Esophagus muscularis mucosa (tissue), 4 donors: ENCODE data around the gene ATP6AP2. TPM values are rescaled to one million over a fixed set of nuclear protein-coding genes. Genes with fewer than 3 reads are reported as not detected.

Experiments
- DNase-seq: peaks from one replicate; pipeline ENCODE4 v3.0.0-alpha.2; 2017; ENCODE audit errors: extremely low spot score
- H3K27ac ChIP-seq, 4 donors: fragments of 200-600 bp; sonication (generic); replicated peaks in 1 of 4; 1 replicate in 3 of 4; 2 replicates in 1 of 4; pipeline ENCODE4 v1.5.1; 2016 to 2019; ENCODE audit warnings: mild to moderate bottlenecking in 1 of 4
- H3K27me3 ChIP-seq, 4 donors: fragments of 200-600 bp; sonication (generic); one replicate each; pipeline versions ENCODE4 v1.5.1 to v1.6.0; 2016 to 2019
- H3K36me3 ChIP-seq, 4 donors: fragments of 200-600 bp; sonication (generic); one replicate each; pipeline ENCODE4 v1.5.1; 2016 to 2019
- H3K4me1 ChIP-seq, 4 donors: fragments of 200-600 bp; sonication (generic); one replicate each; pipeline ENCODE4 v1.5.1; 2016 to 2019
- H3K4me3 ChIP-seq, 4 donors: fragments of 200-600 bp; sonication (generic); 1 replicate in 2 of 4; 2 replicates in 2 of 4; pipeline ENCODE4 v1.5.1; 2016 to 2019; ENCODE audit warnings: mild to moderate bottlenecking in 4 of 4, moderate library complexity in 1 of 4
- H3K9me3 ChIP-seq, 4 donors: fragments of 200-600 bp; sonication (generic); 1 replicate in 3 of 4; 2 replicates in 1 of 4; pipeline ENCODE4 v1.5.1; 2016 to 2019
- CTCF ChIP-seq, 3 experiments: fragments of 200-600 bp in 2 of 3; fragments of 450-650 bp in 1 of 3; sonication (generic) in 2 of 3; IDR thresholded peaks; one replicate each; pipeline ENCODE4 v1.5.1; 2017 to 2019; ENCODE audit warnings: antibody characterized with exemption in 3 of 3, mild to moderate bottlenecking in 2 of 3, moderate library complexity in 1 of 3
- EP300 ChIP-seq: sonication (generic); formaldehyde crosslinking; IDR thresholded peaks from one replicate; pipeline ENCODE4 v1.6.1; 2017; ENCODE audit warnings: antibody characterized with exemption
- POLR2A ChIP-seq: fragments of 450-650 bp; IDR thresholded peaks from one replicate; pipeline ENCODE4 v1.6.1; 2017; ENCODE audit warnings: antibody characterized with exemption, moderate library complexity, mild to moderate bottlenecking, low read depth
- POLR2AphosphoS5 ChIP-seq, 2 donors: sonication (generic); formaldehyde crosslinking; IDR thresholded peaks; one replicate each; pipeline ENCODE4 v1.6.1; 2017; ENCODE audit warnings: antibody characterized with exemption in 2 of 2
- WGBS: methylation state at CpG from one replicate; pipeline ENCODE4 v1.1.5; 2018; 5-methylcytosine and 5-hydroxymethylcytosine counted together
- intact Hi-C: fragments of 100-400 bp; cut with DNase I; formaldehyde crosslinking; loops from one replicate; pipeline ENCODE4 v1.15.1; 2023
- total RNA-seq, 4 donors: library from RNA; depleted of rRNA; stranded (reverse); fragments of >200 nt; gene quantifications; one replicate each; pipeline versions ENCODE4 v1.1.0 to v1.2.1, GENCODE V29; 2016

Gene ATP6AP2, protein sequence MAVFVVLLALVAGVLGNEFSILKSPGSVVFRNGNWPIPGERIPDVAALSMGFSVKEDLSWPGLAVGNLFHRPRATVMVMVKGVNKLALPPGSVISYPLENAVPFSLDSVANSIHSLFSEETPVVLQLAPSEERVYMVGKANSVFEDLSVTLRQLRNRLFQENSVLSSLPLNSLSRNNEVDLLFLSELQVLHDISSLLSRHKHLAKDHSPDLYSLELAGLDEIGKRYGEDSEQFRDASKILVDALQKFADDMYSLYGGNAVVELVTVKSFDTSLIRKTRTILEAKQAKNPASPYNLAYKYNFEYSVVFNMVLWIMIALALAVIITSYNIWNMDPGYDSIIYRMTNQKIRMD
- total RNA-seq, result 100 to 1,000 TPM in 1 of 4 donors, 10 to 100 TPM in 3; 76.4 to 105 (median 93.3) TPM

- intact Hi-C loops, result no loop called here
- peak within 1 kb of the TSS; percentile 63 to 87 (median 71) for H3K4me3 ChIP-seq
- peak; percentile 95 for DNase-seq
- no peaks in the 10 kb centered on the region for H3K9me3 ChIP-seq
- no peaks in the 10 kb centered on the region for H3K27me3 ChIP-seq
- WGBS, result 34% methylated on average over 47 of the region's 89 CpGs
- TF ChIP-seq POLR2A (peak; percentile 68), EP300 (no peak), POLR2AphosphoS5 (IDR thresholded peaks at IDR 0.05) (peak; percentile 85 to 95)
- no peaks in the 10 kb centered on the region for H3K36me3 ChIP-seq
- H3K4me1 ChIP-seq, result peaks cover 0 to 25% (median 20%) of the 10 kb centered on the region in 4 donors
- H3K27ac ChIP-seq, result peak within 1 kb of the TSS; percentile 81 to 95 (median 89)
These were observed at the start of gene ATP6AP2 for GRCh38 chrX:40580537-40581335. Gene ATP6AP2, plus strand, starts transcription at chrX:40580970. Its CDS starts 96 bp downstream, at chrX:40581066.

DNA sequence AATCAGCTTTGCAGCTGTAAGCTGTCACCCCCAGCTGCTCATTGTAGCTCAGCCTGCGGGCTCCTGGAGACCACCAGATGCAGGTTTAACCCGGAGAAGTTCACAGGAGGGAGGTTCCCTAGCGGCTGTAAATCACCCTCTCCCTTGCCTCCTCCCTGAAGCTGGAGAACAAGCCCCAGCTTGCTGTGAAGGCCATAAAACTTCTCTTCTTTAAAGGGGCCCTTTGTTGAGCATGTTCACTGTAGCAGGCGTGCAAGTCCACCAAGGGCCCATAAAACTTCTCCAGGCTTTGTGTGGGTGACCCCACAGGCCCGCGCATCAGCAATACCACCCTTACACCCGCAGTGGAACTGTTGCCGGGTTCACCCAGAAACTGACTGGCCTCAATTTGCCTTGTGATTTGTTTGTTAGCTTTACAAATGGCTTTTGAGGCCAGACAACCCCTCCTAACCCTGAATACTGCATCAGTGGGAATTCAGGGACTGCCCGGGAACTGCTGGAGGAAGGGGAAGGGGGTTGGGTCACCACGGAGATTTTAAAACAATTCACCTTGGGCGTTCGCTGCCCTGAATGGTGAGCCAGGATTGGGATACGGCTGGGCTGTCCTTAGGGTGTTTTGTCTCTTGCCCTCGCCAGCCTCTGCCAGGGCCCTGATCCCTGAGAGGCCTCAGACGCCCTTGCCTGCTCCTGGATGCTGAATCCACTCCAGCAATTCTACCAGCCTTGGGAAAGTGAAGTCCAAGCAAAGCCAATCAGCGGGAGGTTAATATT lies 49.5 kb upstream of the ATP6AP2 start:
- Histone ChIP-seq H3K27ac (no peak overlapping the region), H3K4me1 (no peaks in the 10 kb centered on the region), H3K27me3 (no peaks in the 10 kb centered on the region), H3K36me3 (no peaks in the 10 kb centered on the region), H3K4me3 (no peak overlapping the region), H3K9me3 (no peaks in the 10 kb centered on the region)
- TF ChIP-seq POLR2AphosphoS5 (IDR thresholded peaks at IDR 0.05) (no peak), CTCF (IDR thresholded peaks at IDR 0.05) (no peak), EP300 (no peak), POLR2A (no peak)
- DNase-seq, result no peak
- intact Hi-C loops, result no loop called here
- 63% methylated on average over 14 of the region's 16 CpGs for WGBS

DNA sequence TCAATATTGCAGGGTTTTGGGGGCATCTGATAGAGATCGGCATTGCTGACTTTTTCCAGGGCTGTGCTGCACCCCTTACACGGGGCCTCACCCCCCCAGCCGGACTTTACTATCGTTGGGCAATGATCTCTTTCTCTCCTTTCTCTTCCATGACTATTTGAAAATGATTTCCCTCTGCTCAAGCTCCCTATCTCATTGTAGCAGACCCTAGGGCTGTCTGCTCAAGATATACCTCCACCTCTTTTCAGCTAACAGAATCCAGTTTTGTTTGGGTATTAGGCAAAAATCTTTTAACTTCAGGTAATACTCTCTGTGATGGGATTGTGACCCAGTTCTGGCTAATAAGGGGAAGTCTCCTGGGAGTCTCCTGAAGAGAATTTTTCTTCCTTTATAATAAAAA lies 43.5 kb upstream of the ATP6AP2 start:
- DNase-seq, result no peak
- WGBS, result 83% methylated on average over 4 of the region's 4 CpGs
- intact Hi-C loops, result no loop called here
- Histone ChIP-seq H3K27me3 (peaks cover 0 to 5% (median 0%) of the 10 kb centered on the region in 4 donors), H3K4me1 (no peaks in the 10 kb centered on the region), H3K9me3 (no peaks in the 10 kb centered on the region), H3K4me3 (no peak overlapping the region), H3K36me3 (no peaks in the 10 kb centered on the region), H3K27ac (no peak overlapping the region)
- TF ChIP-seq CTCF (IDR thresholded peaks at IDR 0.05) (no peak), POLR2A (no peak), EP300 (no peak), POLR2AphosphoS5 (IDR thresholded peaks at IDR 0.05) (no peak)

- H3K27me3 ChIP-seq, result peaks cover 0 to 5% (median 0%) of the 10 kb centered on the region in 4 donors
- intact Hi-C loops, result no loop called here
- DNase-seq, result no peak
These were observed 42.4 kb upstream of the ATP6AP2 start for GRCh38 chrX:40538406-40538805.

More at GRCh38 chrX:40538406-40538805, 42.4 kb upstream of the ATP6AP2 start:
- Histone ChIP-seq H3K27ac (no peak overlapping the region), H3K4me1 (no peaks in the 10 kb centered on the region), H3K4me3 (no peak overlapping the region), H3K9me3 (no peaks in the 10 kb centered on the region), H3K36me3 (no peaks in the 10 kb centered on the region)
- TF ChIP-seq EP300 (no peak), CTCF (IDR thresholded peaks at IDR 0.05) (no peak), POLR2A (no peak), POLR2AphosphoS5 (IDR thresholded peaks at IDR 0.05) (no peak)
- 82% methylated on average over 5 of the region's 5 CpGs for WGBS
